Measurements from ENCODE around the gene G6PC1. TPM values are rescaled to one million over a fixed set of nuclear protein-coding genes. Genes with fewer than 3 reads are reported as not detected.
"Not testable (repeated sequence)": the region's sequence is repeated elsewhere in the genome, so short reads cannot be mapped to it uniquely, and the experiment has no call there.

The G6PC1 gene
- total RNA-seq, 2 experiments from 2014 or later = not detected

DNA sequence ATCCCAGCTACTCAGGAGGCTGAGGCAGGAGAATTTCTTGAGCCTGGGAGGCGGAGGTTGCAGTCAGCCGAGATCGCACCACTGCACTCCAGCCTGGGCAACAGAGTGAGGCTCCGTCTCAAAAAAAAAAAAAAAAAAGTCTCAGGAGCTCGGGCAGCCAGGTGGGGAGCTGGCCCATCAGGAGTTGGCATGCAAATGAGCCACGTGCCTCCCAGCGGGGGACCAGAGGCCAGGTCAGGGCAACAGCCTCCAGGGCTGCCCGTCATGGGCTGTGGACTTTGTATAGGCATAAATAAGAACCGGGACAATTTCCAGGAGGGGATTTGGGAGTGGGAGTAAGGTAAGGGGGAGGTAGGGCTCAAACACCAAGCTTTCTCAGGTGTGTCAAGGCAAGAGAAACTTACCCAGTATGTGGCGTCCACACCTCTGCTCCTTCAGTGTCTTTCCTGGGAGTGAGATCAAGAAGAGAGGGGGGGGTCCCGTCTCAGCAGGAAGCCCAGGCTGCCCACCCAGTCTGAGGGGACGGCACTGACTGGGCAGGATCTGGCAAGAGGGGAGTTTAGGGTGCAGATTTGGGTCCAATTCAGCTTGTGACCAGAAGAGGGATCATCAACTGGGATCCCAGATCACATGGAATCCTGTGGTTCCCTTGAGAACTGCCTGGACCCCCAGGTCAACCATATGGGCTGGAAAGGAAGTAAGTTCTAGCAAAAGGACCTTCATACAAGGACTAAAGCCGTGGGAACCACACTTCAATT is 22.3 kb upstream of the G6PC1 start:
- H3K27me3 Mint-ChIP-seq = peaks cover 6% of the 10 kb centered on the region
- H3K4me1 Mint-ChIP-seq (ENCODE audit: low read depth) = no peaks in the 10 kb centered on the region
- ChIA-PET CTCF (interaction anchor here (0.9 to 1.4 kb wide), 2 partner anchors 43 to 51 kb away, joined by 3 read pairs; no protein-coding TSS in a partner anchor), POLR2A (no interaction called here)
- H3K4me3 Mint-ChIP-seq = no peak overlapping the region
- no peaks in the 10 kb centered on the region for H3K9me3 Mint-ChIP-seq
- no peak for ATAC-seq
- no peak for DNase-seq
- TF ChIP-seq CTCF (IDR thresholded peaks at IDR 0.05) = no peak
- no peak overlapping the region for H3K27ac Mint-ChIP-seq
- intact Hi-C loops (cut with micrococcal nuclease) = no loop called here
- H3K36me3 Mint-ChIP-seq (ENCODE audit: low read depth) = no peaks in the 10 kb centered on the region

DNA sequence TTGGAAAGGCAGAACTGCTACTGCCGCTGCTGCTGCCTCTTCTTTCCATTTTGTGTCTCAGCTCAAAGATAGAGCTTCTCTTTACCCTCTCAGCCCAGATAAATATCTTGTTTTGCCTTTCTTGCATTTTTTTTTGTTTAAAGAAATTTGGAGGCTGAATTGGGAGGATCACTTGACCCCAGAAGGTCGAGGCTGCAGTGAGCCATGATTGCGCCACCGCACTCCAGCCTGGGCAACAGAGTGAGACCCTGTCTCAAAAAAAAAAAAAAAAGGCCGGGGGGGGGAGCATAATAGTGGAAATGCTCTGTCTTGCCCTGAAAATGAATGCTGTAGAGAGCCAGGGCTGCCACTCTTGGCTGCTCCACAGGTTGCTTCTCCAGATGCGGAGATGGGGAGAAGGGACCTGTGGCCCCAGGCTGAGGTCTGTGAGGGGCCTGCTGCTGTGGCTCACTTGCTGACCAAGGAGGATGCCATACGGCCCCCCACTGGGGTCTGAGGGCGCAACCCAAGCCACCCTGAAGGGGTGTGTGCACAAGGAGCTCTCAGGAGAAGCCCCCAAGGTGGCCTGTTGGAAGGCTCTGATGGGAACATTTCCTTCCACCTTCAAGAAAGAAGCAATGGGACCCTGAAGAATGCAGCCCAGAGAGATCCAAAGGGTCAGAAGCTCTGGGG is 21.5 kb upstream of the G6PC1 start:
- DNase-seq = no peak
- no peaks in the 10 kb centered on the region for H3K36me3 Mint-ChIP-seq (ENCODE audit: low read depth)
- no peaks in the 10 kb centered on the region for H3K4me1 Mint-ChIP-seq (ENCODE audit: low read depth)
- POLR2A ChIA-PET = no interaction called here
- no peaks in the 10 kb centered on the region for H3K9me3 Mint-ChIP-seq
- H3K27ac Mint-ChIP-seq = no peak overlapping the region
- H3K27me3 Mint-ChIP-seq = peaks cover 6% of the 10 kb centered on the region
- CTCF ChIA-PET = interaction anchor here (0.9 to 1.4 kb wide), 2 partner anchors 43 to 50 kb away, joined by 3 read pairs; no protein-coding TSS in a partner anchor
- ATAC-seq = no peak
- intact Hi-C loops (cut with micrococcal nuclease) = no loop called here
- H3K4me3 Mint-ChIP-seq = no peak overlapping the region
- TF ChIP-seq CTCF (IDR thresholded peaks at IDR 0.05) = no peak

DNA sequence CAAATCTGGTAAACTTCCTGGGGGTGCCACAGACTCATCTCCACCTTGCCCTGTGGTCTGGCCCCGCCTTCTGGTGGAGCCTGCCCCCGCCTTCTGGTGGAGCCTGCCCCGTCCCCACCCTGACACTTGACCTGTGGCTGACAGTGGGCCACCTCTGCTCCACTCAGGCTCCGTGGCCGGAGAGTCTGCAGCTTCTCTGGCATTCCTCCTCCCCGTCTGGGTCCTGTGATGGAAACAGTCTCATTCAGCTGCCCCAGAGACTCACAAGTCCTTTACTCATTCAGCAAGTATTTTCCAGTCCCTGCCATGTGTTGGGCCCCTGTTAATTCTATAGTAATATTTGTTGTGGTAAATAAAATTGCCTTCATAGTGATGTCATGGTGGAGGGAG is 21.0 kb upstream of the G6PC1 start:
- H3K36me3 Mint-ChIP-seq (ENCODE audit: low read depth) = no peaks in the 10 kb centered on the region
- H3K27ac Mint-ChIP-seq = no peak overlapping the region
- H3K4me3 Mint-ChIP-seq = no peak overlapping the region
- no peak for DNase-seq
- no peak for ATAC-seq
- no peaks in the 10 kb centered on the region for H3K9me3 Mint-ChIP-seq
- peaks cover 6% of the 10 kb centered on the region for H3K27me3 Mint-ChIP-seq
- no peaks in the 10 kb centered on the region for H3K4me1 Mint-ChIP-seq (ENCODE audit: low read depth)
- CTCF ChIA-PET = no interaction called here
- intact Hi-C loops (cut with micrococcal nuclease) = no loop called here
- POLR2A ChIA-PET = no interaction called here
- no peak for TF ChIP-seq CTCF (IDR thresholded peaks at IDR 0.05)

GRCh38 chr17:42880776-42881310 is 19.8 kb upstream of the G6PC1 start:
- H3K9me3 Mint-ChIP-seq = no peaks in the 10 kb centered on the region
- H3K27me3 Mint-ChIP-seq = peaks cover 6% of the 10 kb centered on the region
- no peak overlapping the region for H3K4me3 Mint-ChIP-seq
- ChIA-PET CTCF (no interaction called here), POLR2A (interaction anchor here (0.5 to 1.0 kb wide), 2 partner anchors 48 to 294 kb away, joined by 3 read pairs; no protein-coding TSS in a partner anchor)
- H3K36me3 Mint-ChIP-seq (ENCODE audit: low read depth) = no peaks in the 10 kb centered on the region
- DNase-seq (no peak), ATAC-seq (no peak)
- TF ChIP-seq CTCF (IDR thresholded peaks at IDR 0.05) = no peak
- intact Hi-C loops (cut with micrococcal nuclease) = no loop called here
- no peaks in the 10 kb centered on the region for H3K4me1 Mint-ChIP-seq (ENCODE audit: low read depth)
- H3K27ac Mint-ChIP-seq = no peak overlapping the region

DNA sequence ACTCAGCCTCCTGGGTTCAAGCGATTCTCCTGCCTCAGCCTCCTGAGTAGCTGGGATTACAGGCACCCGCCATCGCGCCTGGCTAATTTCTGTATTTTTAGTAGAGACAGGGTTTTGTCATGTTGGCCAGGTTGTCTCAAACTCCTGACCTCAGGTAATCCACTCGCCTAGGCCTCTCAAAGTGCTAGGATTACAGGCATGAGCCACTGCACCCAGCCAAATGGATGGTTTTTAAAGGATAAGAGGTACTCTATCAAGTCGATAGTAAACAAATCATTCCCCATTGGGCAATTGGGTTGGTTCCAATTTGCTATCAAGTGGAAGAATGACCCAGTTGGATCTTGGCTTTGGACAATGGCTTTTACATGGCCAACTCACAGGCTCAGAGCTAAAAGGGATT is 18.9 kb upstream of the G6PC1 start:
- DNase-seq; H3K27me3 Mint-ChIP-seq; POLR2A ChIA-PET; intact Hi-C loops (cut with micrococcal nuclease); ATAC-seq; H3K27ac Mint-ChIP-seq; H3K4me1 Mint-ChIP-seq (ENCODE audit: low read depth); H3K36me3 Mint-ChIP-seq (ENCODE audit: low read depth); H3K4me3 Mint-ChIP-seq; CTCF ChIA-PET; H3K9me3 Mint-ChIP-seq: not testable (repeated sequence)

Data from activated CD8-positive, alpha-beta T cell treated with anti-CD3 and anti-CD28 coated beads for 36 hours (primary cell).